Thoracic aorta (tissue), 2 donors: Measurements from ENCODE around the gene RAB34. TPM values are rescaled to one million over a fixed set of nuclear protein-coding genes. Genes with fewer than 3 reads are reported as not detected.

ENCODE experiments used
- ATAC-seq: fragments of 150-250 bp; one replicate; pipeline ENCODE4 v1.8.0; 2017; ENCODE audit warnings: low read depth; ENCODE audit not compliant: insufficient number of reproducible peaks, low FRiP score
- DNase-seq: peaks from one replicate; pipeline ENCODE4 v3.0.0-alpha.2; 2020; ENCODE audit warnings: low spot score
- H3K27ac ChIP-seq, 2 donors: fragments of 200-600 bp; sonication (generic); 1 replicate in 1 of 2; 2 replicates in 1 of 2; pipeline ENCODE4 v1.5.1; 2016; ENCODE audit warnings: mild to moderate bottlenecking in 2 of 2, moderate library complexity in 2 of 2
- H3K27me3 ChIP-seq: fragments of 200-600 bp; sonication (generic); replicated peaks from 2 replicates; pipeline ENCODE4 v1.6.0; 2016; ENCODE audit warnings: mild to moderate bottlenecking; ENCODE audit not compliant: insufficient read depth
- H3K36me3 ChIP-seq: fragments of 200-600 bp; sonication (generic); one replicate; pipeline ENCODE4 v1.5.1; 2016
- H3K4me1 ChIP-seq, 2 donors: fragments of 200-600 bp; sonication (generic); 1 replicate in 1 of 2; 2 replicates in 1 of 2; pipeline versions ENCODE4 v1.5.1 to v1.6.0; 2016; ENCODE audit warnings: low read depth in 2 of 2, mild to moderate bottlenecking in 1 of 2; ENCODE audit not compliant: control insufficient read depth in 1 of 2
- H3K4me3 ChIP-seq: fragments of 200-600 bp; sonication (generic); 2 replicates; pipeline ENCODE4 v1.5.1; 2016; ENCODE audit warnings: mild to moderate bottlenecking
- H3K9me3 ChIP-seq: fragments of 200-600 bp; sonication (generic); 2 replicates; pipeline ENCODE4 v1.5.1; 2016
- total RNA-seq, 2 donors: library from RNA; depleted of rRNA; stranded (reverse); fragments of >200 nt; gene quantifications; one replicate each; pipeline versions ENCODE4 v1.1.0 to v1.2.3, GENCODE V29; 2016
- TF ChIP-seq, protein P1 (sequence below): fragments of 200-600 bp; sonication (generic); IDR thresholded peaks from one replicate; pipeline ENCODE4 v1.5.1; 2019; ENCODE audit warnings: antibody characterized with exemption

Gene RAB34
- total RNA-seq, 2 donors from 2014 or later = 288 to 381 TPM

DNA sequence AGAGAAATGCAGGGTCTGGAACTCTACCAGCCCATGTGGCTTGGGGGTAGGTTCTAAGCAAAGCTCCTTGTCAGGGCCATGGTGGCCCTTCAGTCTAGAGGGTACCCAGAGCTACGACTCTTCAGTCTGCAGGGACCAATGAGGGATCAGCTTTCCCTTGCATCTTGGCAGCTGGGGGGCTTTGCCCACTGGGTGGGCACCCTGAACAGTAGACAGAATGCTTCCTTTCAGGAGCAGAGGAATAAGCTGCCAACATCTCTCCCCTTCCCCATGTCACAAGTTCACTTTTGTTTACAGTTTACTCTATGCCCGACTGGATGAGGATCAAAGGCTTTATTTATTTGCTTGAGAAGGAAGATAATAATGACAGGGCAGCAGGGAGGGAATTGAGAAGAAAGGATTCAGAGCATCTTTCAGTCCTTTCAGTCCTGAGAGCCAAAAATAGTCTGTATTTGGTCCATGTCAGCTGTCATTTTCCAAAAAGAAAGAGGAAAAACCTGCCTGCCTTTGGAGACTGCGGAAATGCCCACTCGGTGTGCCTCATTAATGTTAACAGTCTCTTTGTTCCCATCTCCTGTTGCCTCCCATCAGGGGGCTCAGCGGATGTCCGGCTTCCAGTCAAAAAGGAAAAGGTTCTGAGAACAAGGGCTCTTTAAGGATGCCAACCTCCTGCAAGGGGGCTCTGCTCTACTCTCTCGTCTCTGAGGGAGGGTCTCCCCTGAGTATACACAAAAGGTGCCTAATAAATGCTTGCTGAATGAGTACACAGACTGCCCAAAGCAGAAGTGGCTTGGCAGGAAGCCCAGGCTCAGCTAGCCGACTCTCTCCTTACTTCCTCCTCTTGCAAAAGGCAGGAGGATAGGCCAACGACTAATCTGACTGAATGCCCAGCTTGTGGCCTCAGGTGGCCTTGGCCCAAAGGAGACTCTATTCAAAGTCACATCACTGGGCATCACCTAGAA lies 43.2 kb upstream of the RAB34 start:
- H3K36me3 ChIP-seq = peaks cover 27% of the 10 kb centered on the region
- H3K9me3 ChIP-seq = no peaks in the 10 kb centered on the region
- H3K4me1 ChIP-seq = no peaks in the 10 kb centered on the region
- no peak overlapping the region for H3K27ac ChIP-seq
- no peak for DNase-seq
- no peak overlapping the region for H3K4me3 ChIP-seq
- no peaks in the 10 kb centered on the region for H3K27me3 ChIP-seq
- no peak for ATAC-seq
- TF ChIP-seq, protein P1, sequence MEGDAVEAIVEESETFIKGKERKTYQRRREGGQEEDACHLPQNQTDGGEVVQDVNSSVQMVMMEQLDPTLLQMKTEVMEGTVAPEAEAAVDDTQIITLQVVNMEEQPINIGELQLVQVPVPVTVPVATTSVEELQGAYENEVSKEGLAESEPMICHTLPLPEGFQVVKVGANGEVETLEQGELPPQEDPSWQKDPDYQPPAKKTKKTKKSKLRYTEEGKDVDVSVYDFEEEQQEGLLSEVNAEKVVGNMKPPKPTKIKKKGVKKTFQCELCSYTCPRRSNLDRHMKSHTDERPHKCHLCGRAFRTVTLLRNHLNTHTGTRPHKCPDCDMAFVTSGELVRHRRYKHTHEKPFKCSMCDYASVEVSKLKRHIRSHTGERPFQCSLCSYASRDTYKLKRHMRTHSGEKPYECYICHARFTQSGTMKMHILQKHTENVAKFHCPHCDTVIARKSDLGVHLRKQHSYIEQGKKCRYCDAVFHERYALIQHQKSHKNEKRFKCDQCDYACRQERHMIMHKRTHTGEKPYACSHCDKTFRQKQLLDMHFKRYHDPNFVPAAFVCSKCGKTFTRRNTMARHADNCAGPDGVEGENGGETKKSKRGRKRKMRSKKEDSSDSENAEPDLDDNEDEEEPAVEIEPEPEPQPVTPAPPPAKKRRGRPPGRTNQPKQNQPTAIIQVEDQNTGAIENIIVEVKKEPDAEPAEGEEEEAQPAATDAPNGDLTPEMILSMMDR = no peak

DNA sequence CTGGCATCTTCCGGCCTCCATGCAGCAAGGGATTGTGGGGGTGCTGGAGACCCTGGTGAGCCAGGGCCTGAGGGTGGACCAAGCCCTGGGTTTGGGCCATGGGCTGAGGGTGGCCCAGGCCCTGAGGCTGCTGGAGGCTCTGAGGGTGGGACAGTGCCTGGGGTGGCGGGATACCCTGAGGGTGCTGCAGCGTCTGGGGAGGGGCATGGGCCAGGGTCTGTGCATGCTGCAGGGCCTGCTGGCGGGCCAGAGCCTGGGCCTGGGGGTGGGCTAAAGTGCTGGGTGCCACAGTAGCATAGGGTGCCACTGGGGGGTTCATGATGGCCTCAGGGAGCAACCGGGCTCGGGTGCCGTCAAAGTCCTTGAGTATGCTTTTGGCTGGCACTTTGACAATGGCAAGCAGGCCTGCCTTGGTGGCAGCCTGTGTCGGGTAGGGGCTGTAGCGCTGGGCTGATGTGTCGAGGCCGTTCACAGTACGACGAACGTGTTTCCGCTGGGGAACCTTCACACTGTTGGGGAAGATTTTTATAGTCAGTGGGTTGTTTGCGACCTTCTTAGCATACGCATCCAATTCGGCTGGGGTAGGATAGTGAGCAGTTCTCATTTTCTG lies 41.7 kb upstream of the RAB34 start:
- Histone ChIP-seq H3K36me3 (peaks cover 27% of the 10 kb centered on the region), H3K4me3 (no peak overlapping the region), H3K27me3 (no peaks in the 10 kb centered on the region), H3K27ac (no peak overlapping the region), H3K4me1 (no peaks in the 10 kb centered on the region), H3K9me3 (no peaks in the 10 kb centered on the region)
- TF ChIP-seq, protein P1 = no peak
- ATAC-seq (no peak), DNase-seq (no peak)

DNA sequence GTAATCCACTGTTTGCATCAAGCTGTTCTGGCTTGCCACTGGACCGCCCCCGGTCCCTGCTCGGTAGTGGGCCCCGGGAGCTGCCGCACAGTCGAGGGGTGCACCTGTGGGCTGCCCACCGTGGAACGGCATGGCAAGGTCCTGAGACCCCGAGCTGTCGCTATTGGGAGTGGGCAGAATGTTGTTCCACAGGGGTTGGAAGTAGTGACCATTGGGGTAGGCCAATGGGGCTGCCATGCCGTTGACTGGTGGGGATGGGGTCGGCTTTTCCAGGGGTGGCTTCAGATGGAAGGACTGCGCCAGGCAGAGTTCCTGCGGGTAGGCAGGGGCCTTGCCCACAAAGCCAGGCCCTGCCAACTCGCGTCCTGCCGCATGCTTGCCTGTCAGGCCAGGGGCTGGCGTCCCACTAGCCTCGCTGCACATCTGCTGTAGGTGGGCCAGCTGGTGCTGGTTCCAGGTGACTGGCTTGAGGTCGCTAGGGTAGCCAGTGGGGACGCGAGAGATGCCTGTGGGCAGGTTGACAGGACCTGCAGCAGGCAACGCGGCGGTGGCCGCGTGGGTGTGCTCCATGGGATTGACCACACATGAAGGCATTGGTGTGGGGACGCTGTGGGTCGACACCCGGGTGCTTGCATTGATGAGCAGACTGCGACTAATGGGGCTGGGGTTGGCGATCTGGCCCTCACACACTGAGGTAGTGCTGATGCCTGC lies 40.9 kb upstream of the RAB34 start:
- no peaks in the 10 kb centered on the region for H3K27me3 ChIP-seq
- H3K27ac ChIP-seq = no peak overlapping the region
- TF ChIP-seq, protein P1 = no peak
- DNase-seq = no peak
- peaks cover 27% of the 10 kb centered on the region for H3K36me3 ChIP-seq
- no peaks in the 10 kb centered on the region for H3K9me3 ChIP-seq
- H3K4me3 ChIP-seq = no peak overlapping the region
- ATAC-seq = no peak
- H3K4me1 ChIP-seq = no peaks in the 10 kb centered on the region

DNA sequence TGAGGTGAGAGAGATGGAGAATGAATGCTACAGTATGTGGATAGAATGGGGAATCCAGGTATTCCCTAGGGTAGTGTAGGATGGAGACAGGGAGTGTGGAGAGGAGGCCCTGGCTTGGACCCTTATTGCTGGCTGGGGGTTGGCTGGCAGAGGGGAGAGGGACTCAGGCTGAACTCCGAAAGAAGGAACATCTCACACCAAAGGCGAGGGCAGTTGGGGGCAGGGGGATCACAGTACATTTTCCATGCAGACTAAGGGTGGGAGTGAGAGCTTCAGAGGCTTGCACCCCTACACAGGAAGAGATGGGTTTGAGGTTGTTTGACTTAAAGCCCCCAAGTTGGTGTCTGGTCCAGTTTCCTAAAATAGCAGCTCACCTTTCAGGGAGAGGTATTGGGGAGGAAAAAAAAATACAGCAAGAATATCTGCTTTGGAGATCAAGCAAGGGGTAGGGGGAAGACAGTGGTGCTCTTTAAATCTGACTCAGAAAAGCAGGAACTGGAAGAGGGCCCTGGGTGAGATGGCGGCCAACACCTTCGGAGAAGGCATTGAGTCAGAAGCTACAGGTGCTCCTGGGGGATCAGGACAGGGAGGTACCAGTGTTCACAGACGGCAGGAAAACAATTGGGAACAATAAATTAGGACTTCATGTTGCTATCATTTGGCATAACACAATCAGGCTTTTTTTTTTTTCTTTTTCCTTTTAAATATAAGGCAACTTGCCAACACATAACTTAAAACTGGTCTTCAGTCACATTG lies 38.6 kb upstream of the RAB34 start:
- H3K36me3 ChIP-seq = peaks cover 27% of the 10 kb centered on the region
- TF ChIP-seq, protein P1 = no peak
- ATAC-seq (no peak), DNase-seq (no peak)
- no peak overlapping the region for H3K4me3 ChIP-seq
- no peaks in the 10 kb centered on the region for H3K4me1 ChIP-seq
- no peaks in the 10 kb centered on the region for H3K27me3 ChIP-seq
- no peak overlapping the region for H3K27ac ChIP-seq
- no peaks in the 10 kb centered on the region for H3K9me3 ChIP-seq
